Kidney epithelial cell (primary cell): ENCODE measurements around the gene CDK18. TPM values are rescaled to one million over a fixed set of nuclear protein-coding genes. Genes with fewer than 3 reads are reported as not detected.

Experiments used
- DNase-seq: peaks from one replicate; pipeline ENCODE4 v3.0.0-alpha.2; 2010; ENCODE audit warnings: low read depth
- H3K27me3 ChIP-seq: 2 replicates; pipeline ENCODE4 v1.6.0; 2011; ENCODE audit warnings: low read length; ENCODE audit not compliant: control insufficient read depth, insufficient read depth
- H3K36me3 ChIP-seq: 2 replicates; pipeline ENCODE4 v1.5.1; 2011; ENCODE audit warnings: low read length; ENCODE audit not compliant: control insufficient read depth, insufficient read depth
- H3K4me3 ChIP-seq: 2 replicates; pipeline ENCODE4 v1.5.1; 2011; ENCODE audit warnings: low read depth, mild to moderate bottlenecking, control low read depth, low read length
- total RNA-seq: library from RNA; depleted of rRNA; stranded (reverse); fragments of >200 nt; gene quantifications from 2 replicates; pipeline ENCODE4 v1.2.3, GENCODE V29; 2015
- TF ChIP-seq, protein P1 (sequence below): IDR thresholded peaks from 2 replicates; pipeline ENCODE4 v1.5.1; 2011; ENCODE audit warnings: mild to moderate bottlenecking, moderate library complexity, low read length, control low read depth, inconsistent platforms; ENCODE audit not compliant: insufficient read depth, poor library complexity, severe bottlenecking

The CDK18 gene
- total RNA-seq, 1 donor from 2014 or later = 12.1 TPM

DNA sequence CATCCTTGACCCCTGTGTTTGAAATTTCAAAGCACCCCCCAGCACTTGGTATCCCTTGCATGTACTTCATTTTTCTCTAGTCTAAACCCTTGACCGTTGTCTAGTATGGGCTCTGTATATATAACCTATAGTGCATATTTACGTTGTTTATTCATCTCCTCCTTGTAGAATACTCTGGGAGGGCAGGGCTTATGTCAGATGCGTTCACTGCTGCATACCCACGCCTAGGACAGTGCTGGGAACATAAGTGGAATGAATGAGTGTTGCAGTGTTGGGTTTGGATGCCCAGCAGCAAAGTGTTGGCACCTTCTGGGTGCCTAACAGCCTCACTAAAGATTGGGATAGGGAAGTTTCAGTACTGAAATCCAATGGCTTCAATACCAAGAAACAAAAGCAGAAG lies 31.0 kb upstream of the CDK18 start:
- H3K36me3 ChIP-seq = no peaks in the 10 kb centered on the region
- DNase-seq = no peak
- no peak overlapping the region for H3K4me3 ChIP-seq
- TF ChIP-seq, protein P1, sequence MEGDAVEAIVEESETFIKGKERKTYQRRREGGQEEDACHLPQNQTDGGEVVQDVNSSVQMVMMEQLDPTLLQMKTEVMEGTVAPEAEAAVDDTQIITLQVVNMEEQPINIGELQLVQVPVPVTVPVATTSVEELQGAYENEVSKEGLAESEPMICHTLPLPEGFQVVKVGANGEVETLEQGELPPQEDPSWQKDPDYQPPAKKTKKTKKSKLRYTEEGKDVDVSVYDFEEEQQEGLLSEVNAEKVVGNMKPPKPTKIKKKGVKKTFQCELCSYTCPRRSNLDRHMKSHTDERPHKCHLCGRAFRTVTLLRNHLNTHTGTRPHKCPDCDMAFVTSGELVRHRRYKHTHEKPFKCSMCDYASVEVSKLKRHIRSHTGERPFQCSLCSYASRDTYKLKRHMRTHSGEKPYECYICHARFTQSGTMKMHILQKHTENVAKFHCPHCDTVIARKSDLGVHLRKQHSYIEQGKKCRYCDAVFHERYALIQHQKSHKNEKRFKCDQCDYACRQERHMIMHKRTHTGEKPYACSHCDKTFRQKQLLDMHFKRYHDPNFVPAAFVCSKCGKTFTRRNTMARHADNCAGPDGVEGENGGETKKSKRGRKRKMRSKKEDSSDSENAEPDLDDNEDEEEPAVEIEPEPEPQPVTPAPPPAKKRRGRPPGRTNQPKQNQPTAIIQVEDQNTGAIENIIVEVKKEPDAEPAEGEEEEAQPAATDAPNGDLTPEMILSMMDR = no peak
- peaks cover 12% of the 10 kb centered on the region for H3K27me3 ChIP-seq

DNA sequence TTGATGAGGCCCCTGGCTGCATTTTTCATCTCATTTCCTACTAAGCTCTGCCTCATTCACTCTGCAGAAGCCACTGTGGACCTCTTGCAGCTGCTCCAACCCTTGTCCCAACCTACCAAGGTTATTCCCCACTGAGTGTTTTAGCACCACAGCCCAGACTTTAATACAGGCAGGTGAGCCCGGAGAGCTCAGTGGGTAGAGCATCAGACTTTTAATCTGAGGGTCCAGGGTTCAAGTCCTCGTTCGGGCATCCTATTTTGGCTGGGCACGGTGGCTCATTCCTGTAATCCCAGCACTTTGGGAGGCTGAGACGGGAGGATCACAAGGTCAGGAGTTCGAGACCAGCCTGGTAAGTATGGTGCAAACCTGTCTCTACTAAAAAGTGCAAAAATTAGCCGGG lies 30.5 kb upstream of the CDK18 start:
- Histone ChIP-seq H3K4me3 (no peak overlapping the region), H3K27me3 (peaks cover 12% of the 10 kb centered on the region), H3K36me3 (no peaks in the 10 kb centered on the region)
- DNase-seq = no peak
- TF ChIP-seq, protein P1 = no peak

DNA sequence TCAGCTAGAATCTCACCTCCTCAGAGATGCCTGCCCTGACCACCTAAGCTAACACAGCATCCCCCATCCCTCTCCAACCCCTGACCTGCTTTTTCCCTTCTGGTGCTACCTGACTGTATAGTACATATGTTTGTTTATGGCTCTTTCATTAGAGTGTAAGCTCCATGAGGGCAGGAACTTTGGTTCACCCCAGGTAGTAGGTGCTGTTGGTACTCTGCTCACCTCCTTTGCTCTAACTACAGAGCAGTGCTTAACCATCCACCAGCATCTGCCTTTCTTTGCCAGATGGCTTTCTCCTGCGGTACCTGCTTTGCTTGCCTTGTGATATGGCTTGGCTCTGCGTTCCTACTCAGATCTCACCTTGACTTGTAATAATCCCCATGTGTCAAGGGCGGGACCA lies 29.9 kb upstream of the CDK18 start:
- Histone ChIP-seq H3K36me3 (no peaks in the 10 kb centered on the region), H3K27me3 (peaks cover 12% of the 10 kb centered on the region), H3K4me3 (no peak overlapping the region)
- TF ChIP-seq, protein P1 = no peak
- DNase-seq = no peak

DNA sequence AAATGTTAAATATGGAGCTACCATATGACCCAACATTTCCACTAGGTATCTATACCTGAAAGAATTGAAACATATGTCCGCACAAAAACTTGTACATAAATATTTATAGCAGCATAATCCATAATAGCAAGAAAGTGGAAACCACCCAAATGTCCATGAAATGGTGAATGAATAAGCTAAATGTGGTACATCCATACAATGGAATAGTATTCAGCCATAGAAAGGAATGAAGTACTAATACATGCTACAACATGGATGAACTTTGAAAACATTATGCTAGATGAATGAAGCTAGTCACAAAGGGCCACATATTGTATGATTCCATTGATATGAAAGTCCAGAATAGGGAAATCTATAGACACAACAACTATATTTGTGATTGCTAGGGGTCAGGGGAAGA lies 28.6 kb upstream of the CDK18 start:
- no peaks in the 10 kb centered on the region for H3K36me3 ChIP-seq
- DNase-seq = no peak
- H3K4me3 ChIP-seq = no peak overlapping the region
- TF ChIP-seq, protein P1 = no peak
- peaks cover 17% of the 10 kb centered on the region for H3K27me3 ChIP-seq

DNA sequence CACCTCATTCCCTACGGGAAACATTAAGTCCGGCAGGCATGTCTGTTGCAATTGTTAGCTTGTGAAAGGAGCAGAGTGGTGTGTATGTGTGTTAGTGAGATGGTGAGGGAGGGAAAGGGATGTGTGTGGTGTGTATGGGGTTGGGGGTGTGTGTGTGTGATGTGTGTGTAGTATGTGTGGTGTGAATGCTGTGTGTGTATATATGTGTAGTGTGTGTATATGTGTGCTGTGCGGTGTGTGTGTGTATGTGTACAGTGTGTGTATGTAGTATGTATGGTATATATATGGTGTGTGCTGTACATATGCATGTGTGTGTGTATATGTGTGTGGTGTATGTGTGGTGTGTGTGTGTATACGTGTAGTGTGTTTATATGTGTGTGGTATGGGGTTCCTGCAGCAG lies 27.8 kb upstream of the CDK18 start:
- H3K36me3 ChIP-seq = no peaks in the 10 kb centered on the region
- TF ChIP-seq, protein P1 = no peak
- H3K4me3 ChIP-seq = no peak overlapping the region
- DNase-seq = no peak
- peaks cover 24% of the 10 kb centered on the region for H3K27me3 ChIP-seq

DNA sequence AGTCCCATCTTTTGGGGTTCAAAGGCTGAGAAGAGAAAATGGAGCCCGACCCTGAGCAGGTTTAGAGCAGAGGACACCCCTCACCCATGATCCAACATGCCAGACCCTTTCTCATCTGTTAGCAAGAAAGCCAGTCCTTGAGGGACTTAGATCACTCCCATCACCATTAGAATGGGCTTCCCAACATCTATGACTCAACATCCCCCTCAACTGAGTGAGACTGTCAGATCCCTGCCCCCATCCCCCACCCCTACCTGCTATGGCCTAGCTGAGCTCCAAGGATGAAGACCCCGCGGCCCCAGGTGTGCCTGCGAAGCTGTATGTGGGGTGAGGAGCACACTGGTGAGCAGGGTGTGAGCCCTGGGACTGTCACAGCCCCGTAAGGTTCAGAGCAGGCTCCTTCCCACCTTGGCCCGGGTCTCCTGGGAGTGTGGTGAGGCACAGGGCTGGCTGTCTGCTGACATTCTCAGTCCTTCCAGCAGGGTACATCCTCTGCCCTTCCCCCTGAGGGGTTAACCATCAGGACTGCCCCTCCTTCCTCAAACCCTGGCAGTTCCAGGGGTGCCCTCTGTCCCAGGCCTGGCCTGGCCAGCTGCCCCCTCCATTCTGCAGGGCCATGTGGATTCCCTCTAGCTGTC lies 27.2 kb upstream of the CDK18 start:
- no peaks in the 10 kb centered on the region for H3K36me3 ChIP-seq
- TF ChIP-seq, protein P1 = no peak
- H3K27me3 ChIP-seq = peaks cover 28% of the 10 kb centered on the region
- no peak overlapping the region for H3K4me3 ChIP-seq
- DNase-seq = no peak
